ENCODE data around the gene ESD. TPM values are rescaled to one million over a fixed set of nuclear protein-coding genes. Genes with fewer than 3 reads are reported as not detected.

The ESD gene
- total RNA-seq, 1 experiment from 2014 or later, result 78.8 TPM

- no peaks in the 10 kb centered on the region; the same call in 1 of the 2 replicates for H3K27me3 Mint-ChIP-seq (ENCODE audit: low read depth)
- Histone ChIP-seq H3K4me2 (ENCODE audit: insufficient read depth, insufficient read length, low read length) (no peak overlapping the region), H3K56ac (ENCODE audit: insufficient read length, low read depth, low read length) (no peak overlapping the region), H3K79me1 (ENCODE audit: insufficient read depth, low read depth, low read length, poor library complexity, severe bottlenecking) (no peaks in the 10 kb centered on the region), H2AFZ (ENCODE audit: low read length) (no peak overlapping the region), H3K9me3 (ENCODE audit: control insufficient read depth, low read depth, low read length) (no peaks in the 10 kb centered on the region), H3K18ac (ENCODE audit: insufficient read length, low read depth, low read length) (no peak overlapping the region), H3K4me1 (ENCODE audit: insufficient read depth, low read length) (no peaks in the 10 kb centered on the region), H3K9ac (ENCODE audit: extremely low read depth, insufficient read length, low read length) (no peak overlapping the region), H2BK5ac (ENCODE audit: insufficient read length, low read length) (no peak overlapping the region), H2AK5ac (ENCODE audit: insufficient read length, low read length) (no peak overlapping the region), H3K23me2 (ENCODE audit: insufficient read length, low read depth, low read length, poor library complexity, severe bottlenecking) (no peaks in the 10 kb centered on the region), H3K23ac (ENCODE audit: insufficient read length, low read depth, low read length) (no peak overlapping the region), H2BK20ac (ENCODE audit: low read depth, low read length, poor library complexity, severe bottlenecking) (no peak overlapping the region), H2BK120ac (ENCODE audit: low read depth, low read length, poor library complexity, severe bottlenecking) (no peak overlapping the region), H3K4ac (ENCODE audit: low read depth, low read length) (no peak overlapping the region), H2BK12ac (ENCODE audit: insufficient read length, low read depth, low read length) (no peak overlapping the region), H4K8ac (replicated peaks; ENCODE audit: insufficient read length, low read depth, low read length) (no peak overlapping the region), H3K14ac (ENCODE audit: insufficient read depth, low read length) (no peak overlapping the region), H3K27ac (ENCODE audit: insufficient read length, low read depth, low read length) (no peak overlapping the region), H3T11ph (ENCODE audit: low read length) (no peak overlapping the region), H4K20me1 (ENCODE audit: control insufficient read depth, insufficient read depth, insufficient read length) (no peaks in the 10 kb centered on the region), H4K5ac (ENCODE audit: insufficient read length, low read depth, low read length) (no peak overlapping the region), H4K91ac (ENCODE audit: insufficient read length, low read depth, low read length) (no peak overlapping the region), H3K27me3 (ENCODE audit: insufficient read depth, low read length) (no peaks in the 10 kb centered on the region), H2BK15ac (ENCODE audit: low read depth, low read length) (no peak overlapping the region), H3K79me2 (ENCODE audit: insufficient read depth, low read length) (no peaks in the 10 kb centered on the region)
- peaks cover 10 to 15% of the 10 kb centered on the region in 2 experiments for H3K9me3 Mint-ChIP-seq
- H3K27ac Mint-ChIP-seq, result no peak overlapping the region
- peaks cover 9% of the 10 kb centered on the region in 2 experiments for H3K4me1 Mint-ChIP-seq
- H3K4me3 Mint-ChIP-seq, result no peak overlapping the region
- no peak for TF ChIP-seq CTCF (conservative IDR thresholded peaks at IDR 0.05)
- peaks cover 0 to 8% (median 0%) of the 10 kb centered on the region in 3 experiments; a peak in 4 of 7 replicates for H3K36me3 Mint-ChIP-seq (ENCODE audit: insufficient read depth in 1 of 3, low read depth in 3 of 3)
- DNase-seq, result no peak
- WGBS (ENCODE audit: extremely low coverage, insufficient read length, low lambda C conversion rate), result no CpG with 5 or more reads among the region's 1 CpG
Measured at GRCh38 chr13:46816371-46816770, 19.4 kb upstream of the ESD start.
